COR-L47 (cell line): ENCODE data around the gene DRD2.
"Not testable (repeated sequence)": the region's sequence is repeated elsewhere in the genome, so short reads cannot be mapped to it uniquely, and the experiment has no call there.

Source experiments
- DNase-seq: peaks from one replicate; lab custom pipeline; 2025; lab: John Stamatoyannopoulos, UW

DRD2 gene

GRCh38 chr11:113475160-113475761, at the start of gene DRD2:
Gene DRD2 (minus strand): TSS chr11:113475398. CDS start chr11:113424651, 50,747 bp downstream.
- DNase-seq: no peak

- DNase-seq: not testable (repeated sequence)
Measured at GRCh38 chr11:113523906-113524305, 48.7 kb upstream of the DRD2 start.

- DNase-seq: no peak
Measured at GRCh38 chr11:113521737-113522517, 46.7 kb upstream of the DRD2 start.

- peak; percentile 43 for DNase-seq
Measured at GRCh38 chr11:113519989-113520613, 44.9 kb upstream of the DRD2 start.

GRCh38 chr11:113518716-113519495, 43.7 kb upstream of the DRD2 start:
- no peak for DNase-seq

- DNase-seq: no peak
Measured at GRCh38 chr11:113517361-113517760, 42.2 kb upstream of the DRD2 start.

GRCh38 chr11:113514856-113515255, 39.7 kb upstream of the DRD2 start:
- DNase-seq: no peak

- DNase-seq: no peak
Measured at GRCh38 chr11:113507341-113507740, 32.1 kb upstream of the DRD2 start.

- no peak for DNase-seq
Measured at GRCh38 chr11:113506893-113507292, 31.7 kb upstream of the DRD2 start.

GRCh38 chr11:113506461-113506860, 31.3 kb upstream of the DRD2 start:
- no peak for DNase-seq

- DNase-seq: no peak
Measured at GRCh38 chr11:113505541-113506375, 30.6 kb upstream of the DRD2 start.

- DNase-seq: no peak
Measured at GRCh38 chr11:113505046-113505445, 29.8 kb upstream of the DRD2 start.

GRCh38 chr11:113504586-113504985, 29.4 kb upstream of the DRD2 start:
- peak; percentile 24 for DNase-seq

GRCh38 chr11:113504071-113504470, 28.9 kb upstream of the DRD2 start:
- no peak for DNase-seq

- peak; percentile 57 for DNase-seq
Measured at GRCh38 chr11:113497066-113497910, 22.1 kb upstream of the DRD2 start.

- DNase-seq: no peak
Measured at GRCh38 chr11:113496026-113496651, 20.9 kb upstream of the DRD2 start.

GRCh38 chr11:113494021-113494420, 18.8 kb upstream of the DRD2 start:
- DNase-seq: no peak

- no peak for DNase-seq
Measured at GRCh38 chr11:113493206-113493605, 18.0 kb upstream of the DRD2 start.

GRCh38 chr11:113488931-113489351, 13.7 kb upstream of the DRD2 start:
- DNase-seq: no peak

GRCh38 chr11:113487622-113488021, 12.4 kb upstream of the DRD2 start:
- no peak for DNase-seq
